ENCODE data around the gene KSR2. TPM values are rescaled to one million over a fixed set of nuclear protein-coding genes. Genes with fewer than 3 reads are reported as not detected.
"Not testable (repeated sequence)": the region's sequence is repeated elsewhere in the genome, so short reads cannot be mapped to it uniquely, and the experiment has no call there.

The KSR2 gene
- total and polyA plus RNA-seq, 9 donors = under 0.01 to 0.15 (median 0.08) TPM; not detected in 4

DNA sequence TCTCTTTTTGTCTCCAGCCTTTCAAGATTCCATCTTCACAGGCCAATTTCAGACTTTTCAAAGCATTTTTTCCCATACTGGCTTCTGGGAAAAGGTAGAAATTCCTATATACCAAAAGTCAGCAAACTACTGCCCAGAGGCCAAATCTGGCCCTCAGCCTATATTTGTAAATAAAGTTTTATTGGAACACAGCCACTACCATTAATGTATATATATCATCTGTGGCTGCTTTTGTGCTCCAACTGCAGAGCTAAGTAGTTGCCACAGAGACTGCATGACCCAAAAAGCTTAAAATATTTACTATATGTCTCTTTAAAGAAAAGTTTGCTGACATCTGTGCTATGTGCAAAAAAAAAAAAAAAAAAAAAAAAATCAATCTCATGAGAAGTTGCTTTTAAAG lies 76.3 kb downstream of the KSR2 start:
- TF ChIP-seq EP300 (IDR thresholded peaks at IDR 0.05) (no peak), CTCF (IDR thresholded peaks at IDR 0.05) (no peak), POLR2A (IDR thresholded peaks at IDR 0.05) (no peak)

GRCh38 chr12:117891265-117891664 lies 77.5 kb downstream of the KSR2 start:
- H3K4me3 ChIP-seq, H3K9me3 ChIP-seq: not testable (repeated sequence)
- 80 to 90% (median 90%) methylated on average over 3 of the region's 3 CpGs for WGBS, 3 donors

More for the DNA sequence above, 76.3 kb downstream of the KSR2 start:
- H3K27me3 ChIP-seq = no peaks in the 10 kb centered on the region
- H3K36me3 ChIP-seq = no peaks in the 10 kb centered on the region
- no peak overlapping the region for H3K4me3 ChIP-seq
- H3K9me3 ChIP-seq = no peaks in the 10 kb centered on the region
- intact Hi-C loops (cut with DNase I) = no loop called here
- H3K4me1 ChIP-seq (ENCODE audit: insufficient read depth) = no peaks in the 10 kb centered on the region
- no peak overlapping the region for H3K27ac ChIP-seq
- no peak for DNase-seq

GRCh38 chr12:117890644-117891043 lies 78.1 kb downstream of the KSR2 start:
- Histone ChIP-seq H3K4me1 (ENCODE audit: insufficient read depth) (no peaks in the 10 kb centered on the region), H3K9me3 (no peaks in the 10 kb centered on the region), H3K27ac (no peak overlapping the region), H3K27me3 (no peaks in the 10 kb centered on the region), H3K4me3 (no peak overlapping the region), H3K36me3 (no peaks in the 10 kb centered on the region)
- intact Hi-C loops (cut with DNase I) = no loop called here
- TF ChIP-seq EP300 (IDR thresholded peaks at IDR 0.05) (no peak), POLR2A (IDR thresholded peaks at IDR 0.05) (no peak), CTCF (IDR thresholded peaks at IDR 0.05) (no peak)
- DNase-seq = no peak
- WGBS, 3 donors = 62 to 73% (median 70%) methylated on average over 2 of the region's 2 CpGs

More at GRCh38 chr12:117891265-117891664, 77.5 kb downstream of the KSR2 start:
- H3K27ac ChIP-seq; DNase-seq; H3K4me1 ChIP-seq (ENCODE audit: insufficient read depth); H3K36me3 ChIP-seq; H3K27me3 ChIP-seq; intact Hi-C loops (cut with DNase I): not testable (repeated sequence)

GRCh38 chr12:117890137-117890536 lies 78.7 kb downstream of the KSR2 start:
- Histone ChIP-seq H3K27me3 (no peaks in the 10 kb centered on the region), H3K27ac (no peak overlapping the region), H3K4me3 (no peak overlapping the region), H3K4me1 (ENCODE audit: insufficient read depth) (no peaks in the 10 kb centered on the region), H3K36me3 (no peaks in the 10 kb centered on the region), H3K9me3 (no peaks in the 10 kb centered on the region)
- no peak for DNase-seq
- intact Hi-C loops (cut with DNase I) = no loop called here
- no peak for TF ChIP-seq POLR2A (IDR thresholded peaks at IDR 0.05)
- WGBS, 3 donors = 72 to 89% (median 88%) methylated on average over 2 of the region's 2 CpGs

DNA sequence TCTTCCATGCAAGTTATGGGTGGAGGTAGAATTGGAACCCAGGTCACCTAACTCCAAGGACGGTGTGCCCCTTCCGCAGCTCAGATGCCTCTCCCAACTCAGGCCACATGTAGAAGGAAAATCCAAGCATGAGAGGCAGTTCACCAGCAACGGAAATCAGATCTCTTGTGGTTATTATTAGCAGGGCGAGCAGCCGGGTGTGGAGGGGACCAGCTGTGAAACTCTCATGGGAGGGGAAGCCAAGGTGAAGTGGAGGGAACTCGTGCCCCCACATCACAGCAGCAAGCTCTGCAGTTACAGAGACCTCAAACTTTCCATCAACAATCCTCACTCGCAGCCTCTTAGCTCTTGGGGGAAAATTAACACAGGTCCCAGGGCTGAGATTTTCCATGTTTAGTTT lies 79.7 kb downstream of the KSR2 start:
- Histone ChIP-seq H3K36me3 (no peaks in the 10 kb centered on the region), H3K27me3 (no peaks in the 10 kb centered on the region), H3K4me1 (ENCODE audit: insufficient read depth) (no peaks in the 10 kb centered on the region), H3K27ac (no peak overlapping the region), H3K9me3 (no peaks in the 10 kb centered on the region), H3K4me3 (no peak overlapping the region)
- TF ChIP-seq EP300 (IDR thresholded peaks at IDR 0.05) (no peak), POLR2A (IDR thresholded peaks at IDR 0.05) (no peak), CTCF (IDR thresholded peaks at IDR 0.05) (no peak)
- 68 to 77% (median 70%) methylated on average over 7 of the region's 7 CpGs for WGBS, 3 donors
- DNase-seq = no peak
- intact Hi-C loops (cut with DNase I) = no loop called here

DNA sequence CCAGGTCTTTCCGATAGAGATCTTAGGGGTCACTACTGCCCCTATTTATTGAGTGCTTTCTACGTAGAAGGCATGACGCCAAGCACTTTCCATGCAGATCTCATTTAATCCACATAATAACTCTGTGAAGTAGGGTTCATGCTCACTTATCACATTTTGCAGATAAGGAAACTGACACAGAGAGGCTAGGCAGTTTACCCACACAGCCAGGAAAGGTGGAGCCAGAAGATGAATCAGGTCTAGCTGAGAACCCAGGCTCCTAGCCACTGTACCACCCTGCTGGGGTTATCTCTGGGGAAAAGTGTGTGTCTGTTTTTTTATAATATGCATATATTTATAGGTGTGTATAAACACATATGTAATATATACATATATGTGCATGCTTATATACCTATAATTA lies 83.6 kb downstream of the KSR2 start:
- TF ChIP-seq CTCF (IDR thresholded peaks at IDR 0.05) = no peak
- TF ChIP-seq EP300 (IDR thresholded peaks at IDR 0.05) = no peak
- TF ChIP-seq POLR2A (IDR thresholded peaks at IDR 0.05) = no peak
- WGBS, 3 donors = 87 to 94% (median 90%) methylated on average over 3 of the region's 3 CpGs

More for the DNA sequence above, 83.6 kb downstream of the KSR2 start:
- intact Hi-C loops (cut with DNase I) = no loop called here
- H3K4me3 ChIP-seq = no peak overlapping the region
- H3K27me3 ChIP-seq = no peaks in the 10 kb centered on the region
- DNase-seq = no peak
- no peaks in the 10 kb centered on the region for H3K9me3 ChIP-seq
- H3K36me3 ChIP-seq = no peaks in the 10 kb centered on the region
- H3K4me1 ChIP-seq (ENCODE audit: insufficient read depth) = no peaks in the 10 kb centered on the region
- H3K27ac ChIP-seq = no peak overlapping the region

All from ovary (tissue), 9 donors.